Tongue (tissue), 2 donors: ENCODE data around the gene CENPM. TPM values are rescaled to one million over a fixed set of nuclear protein-coding genes. Genes with fewer than 3 reads are reported as not detected.
A peak's percentile ranks its signal among the peaks of the same experiment; 100 is the strongest.

Experiments used
- DNase-seq: peaks from one replicate; pipeline ENCODE4 v3.0.0-alpha.2; 2015
- total RNA-seq: library from RNA; depleted of rRNA; stranded (reverse); fragments of >200 nt; gene quantifications from one replicate; pipeline ENCODE4 v1.2.3, GENCODE V29; 2014

Gene CENPM
- total RNA-seq = 6.1 TPM

- peak; percentile 98 for DNase-seq
These were observed at the start of gene CENPM for GRCh38 chr22:41946629-41947423. Gene CENPM (minus strand): TSS chr22:41947152. CDS start chr22:41947076, 76 bp downstream.

- DNase-seq = no peak
These were observed 48.3 kb upstream of the CENPM start for GRCh38 chr22:41995211-41995610.

GRCh38 chr22:41992496-41992895 is 45.5 kb upstream of the CENPM start:
- no peak for DNase-seq

GRCh38 chr22:41991111-41991510 is 44.2 kb upstream of the CENPM start:
- no peak for DNase-seq

GRCh38 chr22:41989246-41989645 is 42.3 kb upstream of the CENPM start:
- no peak for DNase-seq

GRCh38 chr22:41987276-41987675 is 40.3 kb upstream of the CENPM start:
- no peak for DNase-seq

GRCh38 chr22:41983513-41984405 is 36.8 kb upstream of the CENPM start:
- no peak for DNase-seq

GRCh38 chr22:41982865-41983264 is 35.9 kb upstream of the CENPM start:
- DNase-seq = no peak

GRCh38 chr22:41979423-41980250 is 32.7 kb upstream of the CENPM start:
- no peak for DNase-seq

GRCh38 chr22:41978732-41979131 is 31.8 kb upstream of the CENPM start:
- DNase-seq = no peak

- DNase-seq = no peak
These were observed 30.1 kb upstream of the CENPM start for GRCh38 chr22:41976961-41977566.

- DNase-seq = peak; percentile 34
These were observed 29.3 kb upstream of the CENPM start for GRCh38 chr22:41976070-41976901.

- DNase-seq = no peak
These were observed 28.5 kb upstream of the CENPM start for GRCh38 chr22:41975299-41976069.

- DNase-seq = no peak
These were observed 27.8 kb upstream of the CENPM start for GRCh38 chr22:41974691-41975290.

- DNase-seq = no peak
These were observed 24.5 kb upstream of the CENPM start for GRCh38 chr22:41971431-41971830.

- DNase-seq = no peak
These were observed 23.6 kb upstream of the CENPM start for GRCh38 chr22:41970601-41971000.

- DNase-seq = no peak
These were observed 22.2 kb upstream of the CENPM start, which contains the start of gene SEPTIN3 for GRCh38 chr22:41969110-41969646. Gene SEPTIN3 (plus strand): TSS chr22:41969443. CDS start chr22:41971493, 2,050 bp downstream.

GRCh38 chr22:41968601-41969000 is 21.6 kb upstream of the CENPM start:
- no peak for DNase-seq

GRCh38 chr22:41966607-41967240 is 19.8 kb upstream of the CENPM start:
- peak; percentile 53 for DNase-seq
